Activated B cell treated with CpG ODN at 0.5 μM for 24 hours (primary cell): ENCODE data around the gene OSBPL3. TPM values are rescaled to one million over a fixed set of nuclear protein-coding genes. Genes with fewer than 3 reads are reported as not detected.

Source experiments
- ATAC-seq: fragments of 200-7000 bp; cut with Tn5 transposase; one replicate; pipeline ENCODE4 v1.10.0; 2021; ENCODE audit warnings: low read depth, mild to moderate bottlenecking, moderate library complexity
- CTCF ChIA-PET: fragments of 350-600 bp; sonication (Branson Sonifier 250); formaldehyde crosslinking; loops from one replicate; lab custom pipeline; 2021; ENCODE audit warnings: antibody characterized with exemption; lab: Charles Lee
- POLR2A ChIA-PET: fragments of 350-600 bp; sonication (Branson Sonifier 250); formaldehyde crosslinking; loops from one replicate; lab custom pipeline; 2021; ENCODE audit warnings: antibody characterized with exemption; lab: Charles Lee
- DNase-seq: peaks from one replicate; pipeline ENCODE4 v3.0.0; 2022
- H3K27ac Mint-ChIP-seq: one replicate; pipeline ENCODE4 v1.8.0; 2020; ENCODE audit warnings: mixed read lengths
- H3K27me3 Mint-ChIP-seq: one replicate; pipeline ENCODE4 v1.8.0; 2021; ENCODE audit warnings: mixed read lengths
- H3K36me3 Mint-ChIP-seq: one replicate; pipeline ENCODE4 v1.8.0; 2021; ENCODE audit warnings: low read depth, mixed read lengths
- H3K4me1 Mint-ChIP-seq: one replicate; pipeline ENCODE4 v1.8.0; 2021; ENCODE audit warnings: mixed read lengths
- H3K4me3 Mint-ChIP-seq: one replicate; pipeline ENCODE4 v1.8.0; 2020; ENCODE audit warnings: mild to moderate bottlenecking, mixed read lengths
- H3K9me3 Mint-ChIP-seq: one replicate; pipeline ENCODE4 v1.8.0; 2020; ENCODE audit warnings: mixed read lengths
- CTCF ChIP-seq: fragments of 200-600 bp; IDR thresholded peaks from one replicate; pipeline ENCODE4 v1.8.0; 2022; ENCODE audit warnings: antibody characterized with exemption, mild to moderate bottlenecking
- intact Hi-C: fragments of 100-400 bp; cut with micrococcal nuclease; formaldehyde crosslinking; loops from one replicate; pipeline ENCODE4 v1.15.1; 2024
- total RNA-seq: library from RNA; stranded (reverse); gene quantifications from 2 replicates; pipeline ENCODE4 v1.2.3, GENCODE V29; 2022

Gene OSBPL3
- total RNA-seq, 1 donor from 2014 or later, result 33.3 TPM

GRCh38 chr7:24975172-24975571 lies 4.8 kb downstream of the OSBPL3 start:
- no peak for TF ChIP-seq CTCF
- ATAC-seq (no peak), DNase-seq (no peak)
- H3K9me3 Mint-ChIP-seq, result no peaks in the 10 kb centered on the region
- peaks cover 30% of the 10 kb centered on the region for H3K4me1 Mint-ChIP-seq
- intact Hi-C loops, result no loop called here
- no peak overlapping the region for H3K27ac Mint-ChIP-seq
- POLR2A ChIA-PET, result no interaction called here
- no peak overlapping the region for H3K4me3 Mint-ChIP-seq
- peaks cover under 1% of the 10 kb centered on the region for H3K36me3 Mint-ChIP-seq
- CTCF ChIA-PET, result no interaction called here
- H3K27me3 Mint-ChIP-seq, result no peaks in the 10 kb centered on the region

- H3K4me1 Mint-ChIP-seq, result peaks cover 31% of the 10 kb centered on the region
- no peaks in the 10 kb centered on the region for H3K9me3 Mint-ChIP-seq
- ATAC-seq (no peak), DNase-seq (no peak)
- no peaks in the 10 kb centered on the region for H3K27me3 Mint-ChIP-seq
- intact Hi-C loops, result no loop called here
- no peaks in the 10 kb centered on the region for H3K36me3 Mint-ChIP-seq
- no peak overlapping the region for H3K4me3 Mint-ChIP-seq
- H3K27ac Mint-ChIP-seq, result no peak overlapping the region
- TF ChIP-seq CTCF, result no peak
- ChIA-PET POLR2A (interaction anchor here (1.8 kb wide), 1 partner anchor 10 kb away, joined by 4 read pairs; no protein-coding TSS in a partner anchor), CTCF (no interaction called here)
Observed at GRCh38 chr7:24974026-24974832, 5.7 kb downstream of the OSBPL3 start.

- intact Hi-C loops, result loop anchor here (1.0 kb wide), 1 partner anchor 13 kb away; no protein-coding TSS in a partner anchor
- POLR2A ChIA-PET, result interaction anchor here (1.2 to 1.8 kb wide), 2 partner anchors 8 to 138 kb away, joined by 3 to 4 read pairs; no protein-coding TSS in a partner anchor
- no peaks in the 10 kb centered on the region for H3K27me3 Mint-ChIP-seq
- ATAC-seq (no peak), DNase-seq (no peak)
- no peak overlapping the region for H3K4me3 Mint-ChIP-seq
- no peak for TF ChIP-seq CTCF
- H3K4me1 Mint-ChIP-seq, result peaks cover 28% of the 10 kb centered on the region
- H3K27ac Mint-ChIP-seq, result no peak overlapping the region
- H3K9me3 Mint-ChIP-seq, result no peaks in the 10 kb centered on the region
- H3K36me3 Mint-ChIP-seq, result no peaks in the 10 kb centered on the region
- CTCF ChIA-PET, result interaction anchor here (1.2 kb wide), 1 partner anchor 152 kb away, joined by 4 read pairs; no protein-coding TSS in a partner anchor
Observed at GRCh38 chr7:24972991-24973390, 7.0 kb downstream of the OSBPL3 start.

- Mint-ChIP-seq H3K4me1 (peaks cover 34% of the 10 kb centered on the region), H3K27ac (no peak overlapping the region), H3K27me3 (no peaks in the 10 kb centered on the region), H3K36me3 (no peaks in the 10 kb centered on the region), H3K4me3 (no peak overlapping the region), H3K9me3 (no peaks in the 10 kb centered on the region)
- no peak for TF ChIP-seq CTCF
- intact Hi-C loops, result no loop called here
- DNase-seq (no peak), ATAC-seq (no peak)
- ChIA-PET CTCF (interaction anchor here (0.8 kb wide), 1 partner anchor 160 kb away, joined by 3 read pairs; no protein-coding TSS in a partner anchor), POLR2A (interaction anchor here (1.2 kb wide), 1 partner anchor 138 kb away, joined by 3 read pairs; no protein-coding TSS in a partner anchor)
Observed at GRCh38 chr7:24972166-24972477, 7.9 kb downstream of the OSBPL3 start.
